Mesodermal cell (in vitro differentiated cells): ENCODE data around the gene RPS13.
A peak's percentile ranks its signal among the peaks of the same experiment; 100 is the strongest.
"Not testable (repeated sequence)": the region's sequence is repeated elsewhere in the genome, so short reads cannot be mapped to it uniquely, and the experiment has no call there.

ENCODE experiments used
- H3K27ac ChIP-seq: 2 replicates; pipeline ENCODE4 v1.7.0; 2013; ENCODE audit warnings: mild to moderate bottlenecking, low read depth, low read length, moderate library complexity; ENCODE audit not compliant: severe bottlenecking
- H3K36me3 ChIP-seq: 2 replicates; pipeline ENCODE4 v1.7.1; 2013; ENCODE audit warnings: mild to moderate bottlenecking, low read length, moderate library complexity; ENCODE audit not compliant: control insufficient read depth, insufficient read depth
- H3K4me1 ChIP-seq: one replicate; pipeline ENCODE4 v1.7.1; 2013; ENCODE audit warnings: mild to moderate bottlenecking, low read length; ENCODE audit not compliant: insufficient read depth, control insufficient read depth, poor library complexity, severe bottlenecking
- H3K4me3 ChIP-seq: 2 replicates; pipeline ENCODE4 v1.7.0; 2013; ENCODE audit warnings: low read length, control low read depth, mild to moderate bottlenecking; ENCODE audit not compliant: insufficient read depth, poor library complexity, severe bottlenecking; ENCODE audit errors: extremely low read depth
- H3K9me3 ChIP-seq: 2 replicates; pipeline ENCODE4 v1.7.1; 2013; ENCODE audit warnings: mild to moderate bottlenecking, low read length, moderate library complexity; ENCODE audit not compliant: control insufficient read depth
- WGBS, 2 experiments: methylation state at CpG; one replicate each; pipeline ENCODE4 v1.1.5; 2013; ENCODE audit warnings: missing lambda C conversion rate in 2 of 2; ENCODE audit not compliant: insufficient coverage in 2 of 2; 5-methylcytosine and 5-hydroxymethylcytosine counted together

RPS13 gene

GRCh38 chr11:17076517-17077239, 789 bp downstream of the RPS13 start:
- Histone ChIP-seq H3K27ac (peak overlapping the region; percentile 87), H3K4me1 (peaks cover 5% of the 10 kb centered on the region), H3K36me3 (peaks cover 38% of the 10 kb centered on the region), H3K9me3 (no peaks in the 10 kb centered on the region), H3K4me3 (peak overlapping the region; percentile 94)
- 22 to 39% methylated on average over 5 to 7 of the region's 15 CpGs for WGBS, 2 experiments

- WGBS, 2 experiments, result 100% methylated on average over 2 of the region's 5 CpGs
- Histone ChIP-seq H3K27ac (no peak overlapping the region), H3K4me3 (peak overlapping the region; percentile 94)
Observed at GRCh38 chr11:17075506-17075905, 2.0 kb downstream of the RPS13 start.

GRCh38 chr11:17073370-17074027, 4.0 kb downstream of the RPS13 start:
- WGBS, 2 experiments, result 86 to 90% methylated on average over 4 of the region's 4 CpGs
- no peak overlapping the region for H3K27ac ChIP-seq
- peaks cover 38% of the 10 kb centered on the region for H3K36me3 ChIP-seq
- no peaks in the 10 kb centered on the region for H3K9me3 ChIP-seq
- H3K4me1 ChIP-seq, result peaks cover 5% of the 10 kb centered on the region
- no peak overlapping the region for H3K4me3 ChIP-seq

More at GRCh38 chr11:17075506-17075905, 2.0 kb downstream of the RPS13 start:
- Histone ChIP-seq H3K9me3 (no peaks in the 10 kb centered on the region), H3K4me1 (peaks cover 5% of the 10 kb centered on the region), H3K36me3 (peaks cover 38% of the 10 kb centered on the region)

GRCh38 chr11:17067417-17067816, 10.1 kb downstream of the RPS13 start:
- Histone ChIP-seq H3K9me3 (no peaks in the 10 kb centered on the region), H3K27ac (no peak overlapping the region), H3K4me3 (no peak overlapping the region), H3K4me1 (no peaks in the 10 kb centered on the region), H3K36me3 (no peaks in the 10 kb centered on the region)
- WGBS, 2 experiments, result 76 to 87% methylated on average over 6 of the region's 6 CpGs

- no peaks in the 10 kb centered on the region for H3K36me3 ChIP-seq
- WGBS, 2 experiments, result 63 to 92% methylated on average over 2 of the region's 2 CpGs
Observed at GRCh38 chr11:17066691-17067090, 10.8 kb downstream of the RPS13 start.

GRCh38 chr11:17063171-17064002, 14.1 kb downstream of the RPS13 start:
- H3K4me1 ChIP-seq, result no peaks in the 10 kb centered on the region
- H3K4me3 ChIP-seq, result no peak overlapping the region
- WGBS, 2 experiments, result 67 to 84% methylated on average over 3 to 4 of the region's 4 CpGs
- no peaks in the 10 kb centered on the region for H3K36me3 ChIP-seq
- no peak overlapping the region for H3K27ac ChIP-seq
- no peaks in the 10 kb centered on the region for H3K9me3 ChIP-seq

More at GRCh38 chr11:17066691-17067090, 10.8 kb downstream of the RPS13 start:
- H3K4me3 ChIP-seq, result no peak overlapping the region
- no peaks in the 10 kb centered on the region for H3K9me3 ChIP-seq
- H3K27ac ChIP-seq, result no peak overlapping the region
- H3K4me1 ChIP-seq, result no peaks in the 10 kb centered on the region

GRCh38 chr11:17051146-17051545, 26.3 kb downstream of the RPS13 start:
- H3K27ac ChIP-seq, H3K4me3 ChIP-seq, H3K9me3 ChIP-seq, H3K4me1 ChIP-seq, H3K36me3 ChIP-seq: not testable (repeated sequence)
- 93 to 95% methylated on average over 12 of the region's 27 CpGs for WGBS, 2 experiments

GRCh38 chr11:17048491-17048890, 29.0 kb downstream of the RPS13 start:
- WGBS, 2 experiments, result 92 to 100% methylated on average over 1 to 3 of the region's 4 CpGs
- not testable (repeated sequence) for H3K9me3 ChIP-seq, H3K4me1 ChIP-seq, H3K4me3 ChIP-seq, H3K36me3 ChIP-seq, H3K27ac ChIP-seq

- Histone ChIP-seq H3K4me3 (no peak overlapping the region), H3K9me3 (no peaks in the 10 kb centered on the region)
- WGBS, 2 experiments, result 69 to 74% methylated on average over 4 to 5 of the region's 5 CpGs
Observed at GRCh38 chr11:17046690-17047089, 30.8 kb downstream of the RPS13 start.

GRCh38 chr11:17036666-17037658, 40.5 kb downstream of the RPS13 start:
- WGBS, 2 experiments, result 72 to 79% methylated on average over 5 of the region's 6 CpGs
- Histone ChIP-seq H3K36me3 (no peaks in the 10 kb centered on the region), H3K9me3 (peaks cover 4% of the 10 kb centered on the region), H3K4me3 (no peak overlapping the region), H3K27ac (no peak overlapping the region), H3K4me1 (no peaks in the 10 kb centered on the region)

More at GRCh38 chr11:17046690-17047089, 30.8 kb downstream of the RPS13 start:
- Histone ChIP-seq H3K36me3 (no peaks in the 10 kb centered on the region), H3K27ac (no peak overlapping the region), H3K4me1 (no peaks in the 10 kb centered on the region)
